ENCODE results near the gene FCHO2. TPM values are rescaled to one million over a fixed set of nuclear protein-coding genes. Genes with fewer than 3 reads are reported as not detected.

FCHO2 gene
- total RNA-seq, 4 donors from 2014 or later: 30.2 to 41.8 (median 36.6) TPM

DNA sequence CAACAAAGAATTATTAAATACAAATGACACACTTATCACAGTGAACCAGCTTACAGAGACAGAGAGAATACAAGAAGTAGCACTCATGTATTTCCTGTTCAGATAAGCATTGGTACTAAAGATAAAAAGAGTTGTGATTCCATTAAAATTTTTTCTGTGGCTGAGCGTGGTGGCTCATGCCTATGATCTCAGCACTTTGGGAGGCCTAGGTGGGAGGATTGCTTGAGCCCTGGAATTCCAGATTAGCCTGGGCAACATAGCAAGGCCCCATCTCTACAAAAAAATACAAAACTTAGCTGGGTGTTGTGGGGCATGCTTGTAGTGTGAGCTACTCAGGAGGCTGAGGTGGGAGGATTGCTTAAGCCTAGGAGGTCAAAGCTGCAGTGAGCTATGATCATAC is 32.9 kb downstream of the FCHO2 start:
- 94% methylated on average over 1 of the region's 1 CpG for WGBS, 2 donors

DNA sequence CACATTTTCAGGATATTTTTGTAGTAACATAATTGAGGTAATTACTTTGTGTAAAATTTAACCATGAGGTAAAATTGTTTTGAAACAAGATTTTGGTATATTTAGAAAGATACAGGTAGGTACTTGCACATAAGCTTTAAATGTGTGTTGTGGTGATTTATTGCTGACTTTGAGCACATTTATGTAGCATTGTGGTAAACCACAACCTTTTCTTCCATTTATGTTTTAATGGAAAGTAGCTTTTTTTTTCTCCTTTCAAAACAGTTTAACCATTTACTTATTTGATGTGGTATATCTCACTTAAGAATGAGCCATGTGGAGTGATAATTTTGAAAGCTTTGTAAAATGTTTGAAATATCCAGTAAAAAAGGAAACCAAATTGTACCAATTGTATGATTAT is 35.6 kb downstream of the FCHO2 start:
- Histone ChIP-seq H3K4me1 (no peaks in the 10 kb centered on the region), H3K36me3 (peaks cover 0 to 73% (median 0%) of the 10 kb centered on the region in 3 donors), H3K27ac (no peak overlapping the region), H3K9me3 (no peaks in the 10 kb centered on the region), H3K27me3 (no peaks in the 10 kb centered on the region), H3K4me3 (no peak overlapping the region)
- intact Hi-C loops (cut with DNase I): no loop called here
- TF ChIP-seq, protein P1, sequence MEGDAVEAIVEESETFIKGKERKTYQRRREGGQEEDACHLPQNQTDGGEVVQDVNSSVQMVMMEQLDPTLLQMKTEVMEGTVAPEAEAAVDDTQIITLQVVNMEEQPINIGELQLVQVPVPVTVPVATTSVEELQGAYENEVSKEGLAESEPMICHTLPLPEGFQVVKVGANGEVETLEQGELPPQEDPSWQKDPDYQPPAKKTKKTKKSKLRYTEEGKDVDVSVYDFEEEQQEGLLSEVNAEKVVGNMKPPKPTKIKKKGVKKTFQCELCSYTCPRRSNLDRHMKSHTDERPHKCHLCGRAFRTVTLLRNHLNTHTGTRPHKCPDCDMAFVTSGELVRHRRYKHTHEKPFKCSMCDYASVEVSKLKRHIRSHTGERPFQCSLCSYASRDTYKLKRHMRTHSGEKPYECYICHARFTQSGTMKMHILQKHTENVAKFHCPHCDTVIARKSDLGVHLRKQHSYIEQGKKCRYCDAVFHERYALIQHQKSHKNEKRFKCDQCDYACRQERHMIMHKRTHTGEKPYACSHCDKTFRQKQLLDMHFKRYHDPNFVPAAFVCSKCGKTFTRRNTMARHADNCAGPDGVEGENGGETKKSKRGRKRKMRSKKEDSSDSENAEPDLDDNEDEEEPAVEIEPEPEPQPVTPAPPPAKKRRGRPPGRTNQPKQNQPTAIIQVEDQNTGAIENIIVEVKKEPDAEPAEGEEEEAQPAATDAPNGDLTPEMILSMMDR (IDR thresholded peaks at IDR 0.05): no peak
- no peak for TF ChIP-seq POLR2A (IDR thresholded peaks at IDR 0.05)
- DNase-seq: no peak

More for the DNA sequence above, 32.9 kb downstream of the FCHO2 start:
- DNase-seq: no peak
- Histone ChIP-seq H3K27ac (no peak overlapping the region), H3K4me3 (no peak overlapping the region), H3K36me3 (peaks cover 0 to 66% (median 0%) of the 10 kb centered on the region in 3 donors), H3K27me3 (no peaks in the 10 kb centered on the region), H3K4me1 (no peaks in the 10 kb centered on the region), H3K9me3 (no peaks in the 10 kb centered on the region)
- no peak for TF ChIP-seq POLR2A (IDR thresholded peaks at IDR 0.05)
- TF ChIP-seq, protein P1 (IDR thresholded peaks at IDR 0.05): no peak
- intact Hi-C loops (cut with DNase I): no loop called here

DNA sequence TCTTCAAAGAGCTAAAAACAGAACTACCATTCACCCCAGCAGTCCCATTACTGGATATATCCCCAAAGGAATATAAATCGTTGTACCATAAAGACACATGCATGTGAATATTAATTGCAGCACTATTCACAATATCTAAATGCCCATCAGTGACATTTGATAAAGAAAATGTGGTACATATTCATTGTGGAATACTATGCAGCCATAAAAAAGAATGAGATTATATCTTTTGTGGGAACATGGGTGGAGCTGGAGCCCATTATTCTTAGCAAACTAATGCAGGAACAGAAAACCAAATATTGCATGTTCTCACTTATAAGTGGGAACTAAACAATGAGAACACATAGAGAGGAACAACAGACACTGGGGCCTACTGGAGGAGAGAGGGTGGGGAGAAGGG is 38.7 kb downstream of the FCHO2 start:
- TF ChIP-seq POLR2A (IDR thresholded peaks at IDR 0.05): no peak
- TF ChIP-seq, protein P1 (IDR thresholded peaks at IDR 0.05): no peak
- no peaks in the 10 kb centered on the region for H3K9me3 ChIP-seq
- H3K36me3 ChIP-seq: peaks cover 0 to 85% (median 0%) of the 10 kb centered on the region in 3 donors
- 88 to 90% methylated on average over 1 of the region's 1 CpG for WGBS, 2 donors
- DNase-seq: no peak
- no peak overlapping the region for H3K27ac ChIP-seq
- H3K4me1 ChIP-seq: no peaks in the 10 kb centered on the region
- no peaks in the 10 kb centered on the region for H3K27me3 ChIP-seq
- no peak overlapping the region for H3K4me3 ChIP-seq
- intact Hi-C loops (cut with DNase I): no loop called here

DNA sequence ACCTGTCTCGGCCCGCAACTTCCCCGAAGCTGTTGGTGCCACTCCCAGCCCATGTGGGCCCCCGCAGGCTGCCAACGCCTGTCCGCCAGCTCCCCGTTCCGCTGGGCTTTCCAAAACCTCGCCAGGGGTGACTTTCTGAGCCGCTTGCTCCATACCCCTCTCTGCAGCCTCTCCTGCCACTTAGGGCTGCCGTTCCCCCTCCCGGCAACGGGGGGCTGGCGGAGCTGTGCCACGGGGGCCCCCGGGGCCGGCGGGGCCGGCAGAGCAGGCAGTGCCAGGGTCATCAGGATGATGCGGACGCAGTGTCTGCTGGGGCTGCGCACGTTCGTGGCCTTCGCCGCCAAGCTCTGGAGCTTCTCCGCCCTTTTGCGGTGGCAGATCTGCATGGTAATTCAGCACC is 40.8 kb downstream of the FCHO2 start:
- Histone ChIP-seq H3K4me3 (no peak overlapping the region), H3K27ac (no peak overlapping the region), H3K4me1 (no peaks in the 10 kb centered on the region), H3K36me3 (peaks cover 0 to 77% (median 0%) of the 10 kb centered on the region in 3 donors), H3K9me3 (no peaks in the 10 kb centered on the region), H3K27me3 (no peaks in the 10 kb centered on the region)
- intact Hi-C loops (cut with DNase I): no loop called here
- no peak for TF ChIP-seq POLR2A (IDR thresholded peaks at IDR 0.05)
- TF ChIP-seq, protein P1 (IDR thresholded peaks at IDR 0.05): no peak
- WGBS, 2 donors: 94% methylated on average over 8 to 22 of the region's 28 CpGs
- no peak for DNase-seq

DNA sequence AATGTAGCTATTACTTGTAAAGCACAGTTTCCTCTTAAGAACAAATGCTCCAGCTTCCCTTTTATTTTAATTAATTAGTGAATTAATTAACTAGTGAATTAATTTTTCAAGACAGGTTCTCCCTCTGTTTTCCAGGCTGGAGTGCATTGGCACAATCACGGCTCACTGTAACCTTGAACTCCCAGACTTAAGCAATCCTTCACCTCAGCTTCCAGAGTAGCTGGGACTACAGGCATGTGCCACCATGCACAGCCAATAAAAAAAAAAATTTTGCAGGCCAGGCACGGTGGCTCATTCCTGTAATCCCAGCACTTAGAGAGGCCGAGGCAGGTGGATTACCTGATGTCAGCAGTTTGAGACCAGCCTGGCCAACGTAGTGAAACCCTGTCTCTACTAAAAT is 44.1 kb downstream of the FCHO2 start:
- Histone ChIP-seq H3K27me3 (no peaks in the 10 kb centered on the region), H3K9me3 (no peaks in the 10 kb centered on the region), H3K4me3 (no peak overlapping the region), H3K36me3 (peaks cover 0 to 44% (median 0%) of the 10 kb centered on the region in 3 donors), H3K4me1 (no peaks in the 10 kb centered on the region), H3K27ac (no peak overlapping the region)
- DNase-seq: no peak
- WGBS, 2 donors: 85 to 90% methylated on average over 1 to 4 of the region's 4 CpGs
- intact Hi-C loops (cut with DNase I): no loop called here
- no peak for TF ChIP-seq POLR2A (IDR thresholded peaks at IDR 0.05)
- TF ChIP-seq, protein P1 (IDR thresholded peaks at IDR 0.05): no peak
